ENCODE data around the gene VPS16.
"Not testable (repeated sequence)": the region's sequence is repeated elsewhere in the genome, so short reads cannot be mapped to it uniquely, and the experiment has no call there.

VPS16 gene

GRCh38 chr20:2801286-2801728 is 39.2 kb upstream of the VPS16 start:
- no peak for TF ChIP-seq CTCF (IDR thresholded peaks at IDR 0.05; ENCODE audit: borderline replicate concordance, insufficient read depth, low read depth, low read length)
- H3K4me3 ChIP-seq (ENCODE audit: low read depth, low read length): no peak overlapping the region

GRCh38 chr20:2804041-2804828 is 36.3 kb upstream of the VPS16 start:
- no peak for TF ChIP-seq CTCF (IDR thresholded peaks at IDR 0.05; ENCODE audit: borderline replicate concordance, insufficient read depth, low read depth, low read length)
- H3K4me3 ChIP-seq (ENCODE audit: low read depth, low read length): no peak overlapping the region

- TF ChIP-seq CTCF (IDR thresholded peaks at IDR 0.05; ENCODE audit: borderline replicate concordance, insufficient read depth, low read depth, low read length): no peak
- H3K4me3 ChIP-seq (ENCODE audit: low read depth, low read length): no peak overlapping the region
Observed at GRCh38 chr20:2804852-2805688, 35.5 kb upstream of the VPS16 start.

- no peak for TF ChIP-seq CTCF (IDR thresholded peaks at IDR 0.05; ENCODE audit: borderline replicate concordance, insufficient read depth, low read depth, low read length)
- no peak overlapping the region for H3K4me3 ChIP-seq (ENCODE audit: low read depth, low read length)
Observed at GRCh38 chr20:2805689-2806350, 34.7 kb upstream of the VPS16 start.

- H3K4me3 ChIP-seq (ENCODE audit: low read depth, low read length): no peak overlapping the region
- no peak for TF ChIP-seq CTCF (IDR thresholded peaks at IDR 0.05; ENCODE audit: borderline replicate concordance, insufficient read depth, low read depth, low read length)
Observed at GRCh38 chr20:2806351-2806701, 34.2 kb upstream of the VPS16 start.

GRCh38 chr20:2807019-2807418 is 33.5 kb upstream of the VPS16 start:
- no peak overlapping the region for H3K4me3 ChIP-seq (ENCODE audit: low read depth, low read length)
- no peak for TF ChIP-seq CTCF (IDR thresholded peaks at IDR 0.05; ENCODE audit: borderline replicate concordance, insufficient read depth, low read depth, low read length)

GRCh38 chr20:2807929-2808328 is 32.6 kb upstream of the VPS16 start:
- not testable (repeated sequence) for H3K4me3 ChIP-seq (ENCODE audit: low read depth, low read length)

All from GM12875 (cell line).